GM18498 (cell line): ENCODE measurements around the gene KAZN.
"Not testable (repeated sequence)": the region's sequence is repeated elsewhere in the genome, so short reads cannot be mapped to it uniquely, and the experiment has no call there.

ENCODE experiments used
- ATAC-seq: cut with Tn5 transposase; IDR thresholded peaks from one replicate; pipeline ENCODE4 v1.9.1; 2021; ENCODE audit warnings: mild to moderate bottlenecking, moderate library complexity; ENCODE audit not compliant: unreplicated experiment

The KAZN gene

GRCh38 chr1:15039017-15039648, 440.6 kb downstream of the KAZN start:
- no peak for ATAC-seq

DNA sequence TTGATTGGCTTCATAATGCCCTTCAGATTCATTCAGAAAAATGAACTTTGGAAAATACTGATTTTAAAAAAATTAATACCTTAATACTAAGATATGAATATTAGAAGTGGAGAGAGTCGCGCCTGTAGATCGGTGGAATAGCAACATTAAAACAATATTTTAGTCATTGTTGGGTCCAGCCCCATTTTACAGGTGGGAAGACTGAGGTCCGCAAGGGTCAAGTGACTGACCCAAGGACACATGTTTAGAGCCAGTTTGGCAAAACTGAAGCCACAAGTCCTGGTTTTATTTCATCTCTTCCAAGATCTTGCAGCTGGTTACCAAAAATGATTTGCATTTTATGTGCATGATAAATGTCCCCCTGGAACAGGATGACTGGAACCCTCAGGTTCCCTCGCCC, 441.4 kb downstream of the KAZN start:
- ATAC-seq = no peak

GRCh38 chr1:15040685-15041084, 442.2 kb downstream of the KAZN start:
- ATAC-seq = not testable (repeated sequence)

DNA sequence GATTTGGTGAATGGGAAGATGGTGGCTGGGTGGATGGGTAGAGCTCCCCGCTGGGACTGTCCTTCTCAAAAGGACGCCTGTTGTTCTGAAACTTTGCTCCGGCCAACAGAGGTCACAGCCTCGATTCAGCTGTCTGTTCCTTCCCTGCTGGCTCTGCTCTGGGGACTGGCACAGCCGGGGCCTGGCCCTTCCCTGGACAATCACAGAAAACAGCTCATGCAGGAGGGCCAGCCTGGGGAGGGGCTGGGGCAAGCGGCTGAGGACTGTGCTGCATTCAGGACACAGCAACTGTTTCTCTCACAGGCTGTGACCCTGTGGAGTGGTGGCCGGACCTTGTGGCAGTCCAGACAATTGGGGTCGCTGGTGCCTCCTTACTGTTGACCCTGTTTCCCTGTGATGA, 444.4 kb downstream of the KAZN start:
- no peak for ATAC-seq

DNA sequence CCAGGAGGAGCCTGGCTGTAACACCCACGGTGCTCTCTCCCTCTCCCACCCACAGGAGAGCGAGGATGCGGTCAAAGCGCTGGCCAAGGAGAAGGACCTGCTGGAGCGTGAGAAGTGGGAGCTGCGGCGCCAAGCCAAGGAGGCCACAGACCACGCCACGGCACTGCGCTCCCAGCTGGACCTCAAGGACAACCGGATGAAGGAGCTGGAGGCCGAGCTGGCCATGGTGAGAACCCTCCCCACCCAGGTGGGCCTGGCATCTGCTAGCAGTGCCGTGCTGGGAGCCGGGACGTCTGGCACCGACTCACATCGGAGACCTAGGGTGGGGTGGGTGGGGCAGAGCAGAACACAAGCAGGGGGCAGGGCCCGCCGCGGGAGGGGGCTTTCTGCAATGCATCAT, 445.4 kb downstream of the KAZN start:
- no peak for ATAC-seq

GRCh38 chr1:15045123-15045522, 446.6 kb downstream of the KAZN start:
- ATAC-seq = no peak

DNA sequence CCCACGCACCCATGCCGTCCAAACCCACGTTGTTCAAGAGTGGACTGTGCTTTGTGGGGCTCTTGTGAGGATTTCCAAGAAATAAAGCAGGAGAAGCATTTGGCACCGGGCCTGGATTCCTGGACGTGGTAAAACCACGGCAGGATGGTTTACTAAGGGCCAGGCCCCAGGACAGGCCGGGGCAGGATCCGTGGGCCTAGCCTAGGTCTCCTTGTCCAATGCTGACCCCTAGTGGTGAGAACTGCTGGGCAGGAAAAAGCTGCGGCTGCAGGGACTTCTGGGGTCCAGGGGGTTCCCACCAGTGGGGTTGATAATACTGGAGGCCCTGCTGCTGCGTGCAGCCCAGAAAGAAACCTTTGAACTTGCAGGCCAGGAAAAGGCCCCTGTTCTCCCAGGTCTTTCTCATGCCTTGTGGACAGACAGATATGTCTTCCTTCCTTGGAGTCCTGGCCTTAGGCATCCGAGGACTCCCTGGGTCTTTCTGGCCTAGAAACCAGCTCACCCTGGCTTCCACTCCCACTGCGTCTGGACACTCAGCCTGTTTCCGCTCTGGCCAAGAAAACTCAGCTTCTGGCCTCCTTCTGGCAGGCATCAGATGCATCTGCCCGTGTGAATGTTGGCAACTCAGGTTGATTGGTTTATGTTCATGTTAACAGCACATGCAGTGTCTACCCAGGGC, 448.1 kb downstream of the KAZN start:
- no peak for ATAC-seq

DNA sequence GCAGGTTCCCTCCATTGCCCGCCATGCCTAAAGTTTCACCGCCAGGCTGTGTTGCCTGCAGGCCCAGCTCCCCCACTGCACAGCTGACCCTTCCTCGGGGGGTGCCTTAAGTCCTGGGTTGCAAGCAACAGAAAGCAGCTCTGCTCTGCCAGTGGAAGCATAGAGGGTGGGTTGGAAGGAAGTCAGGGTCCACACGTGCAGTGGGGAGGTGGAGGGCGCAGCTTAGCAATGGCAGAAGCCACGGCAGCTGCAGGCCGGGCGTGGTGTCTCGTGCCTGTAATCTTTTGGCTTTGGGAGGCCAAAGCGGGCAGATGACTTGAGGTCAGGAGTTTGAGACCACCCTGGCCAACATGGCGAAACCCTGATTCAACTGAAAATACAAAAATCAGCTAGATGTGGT, 448.8 kb downstream of the KAZN start:
- ATAC-seq = no peak

GRCh38 chr1:15048437-15048980, 450.0 kb downstream of the KAZN start:
- ATAC-seq = no peak

DNA sequence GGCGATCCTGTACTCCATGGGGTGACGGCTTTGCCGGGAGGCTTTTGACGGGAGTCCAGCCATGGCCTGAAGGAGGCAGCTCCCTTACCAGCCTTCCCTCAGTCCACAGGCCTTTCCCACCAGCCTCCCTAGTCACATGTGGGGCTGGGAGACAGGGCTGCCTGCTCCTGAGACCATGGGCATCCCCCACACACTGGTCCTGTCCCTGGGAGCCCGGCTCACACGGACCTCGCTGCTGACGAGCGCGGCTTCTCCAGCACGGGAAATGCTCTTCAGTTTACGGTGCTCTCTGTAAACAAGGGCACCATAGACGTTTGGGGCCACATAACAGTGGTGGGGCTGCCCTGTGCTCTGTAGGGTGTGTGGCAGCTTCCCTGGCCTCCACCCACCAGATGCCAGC, 450.6 kb downstream of the KAZN start:
- no peak for ATAC-seq

GRCh38 chr1:15051882-15052528, 453.5 kb downstream of the KAZN start:
- no peak for ATAC-seq

GRCh38 chr1:15053153-15053552, 454.7 kb downstream of the KAZN start:
- no peak for ATAC-seq

- ATAC-seq = no peak
Measured at GRCh38 chr1:15055736-15056415, 457.4 kb downstream of the KAZN start.

DNA sequence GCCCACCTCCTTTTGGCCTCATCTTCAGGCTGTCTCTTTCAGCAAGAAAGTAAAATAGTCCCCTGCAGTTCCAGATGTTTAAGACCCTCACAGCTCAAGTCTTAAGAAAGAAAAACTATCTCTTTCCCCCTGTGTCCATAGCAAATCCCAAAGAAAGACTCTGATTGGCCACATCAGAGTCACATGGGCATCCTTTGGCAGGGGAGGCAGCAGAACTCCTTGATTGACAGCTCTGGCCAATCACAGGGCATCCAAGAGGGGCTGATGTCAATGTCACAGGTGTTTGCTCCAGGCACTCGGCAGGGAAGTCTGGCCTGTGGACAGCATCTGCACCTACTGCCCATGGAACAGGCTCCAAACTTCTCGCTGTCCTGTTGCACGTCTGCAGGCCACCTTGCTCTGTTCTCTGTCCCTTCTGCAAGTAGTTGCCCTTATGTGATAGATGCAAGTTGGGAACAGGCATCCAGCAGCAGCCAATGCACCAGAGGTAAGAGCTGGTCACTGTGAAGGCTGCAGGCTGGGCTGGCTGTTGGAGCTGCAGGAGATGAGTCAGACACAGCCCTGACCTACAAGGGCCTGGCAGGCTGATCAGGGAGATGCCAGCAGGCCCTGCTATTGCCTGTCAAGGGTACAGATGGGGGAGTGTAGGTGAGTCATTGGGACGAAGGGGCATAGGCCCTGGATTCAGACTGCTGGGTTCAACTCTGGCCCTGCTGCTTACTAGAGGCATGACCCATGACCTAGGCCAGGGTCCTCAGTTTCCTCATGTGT, 458.2 kb downstream of the KAZN start:
- no peak for ATAC-seq

- no peak for ATAC-seq
Measured at GRCh38 chr1:15057834-15058233, 459.3 kb downstream of the KAZN start.

DNA sequence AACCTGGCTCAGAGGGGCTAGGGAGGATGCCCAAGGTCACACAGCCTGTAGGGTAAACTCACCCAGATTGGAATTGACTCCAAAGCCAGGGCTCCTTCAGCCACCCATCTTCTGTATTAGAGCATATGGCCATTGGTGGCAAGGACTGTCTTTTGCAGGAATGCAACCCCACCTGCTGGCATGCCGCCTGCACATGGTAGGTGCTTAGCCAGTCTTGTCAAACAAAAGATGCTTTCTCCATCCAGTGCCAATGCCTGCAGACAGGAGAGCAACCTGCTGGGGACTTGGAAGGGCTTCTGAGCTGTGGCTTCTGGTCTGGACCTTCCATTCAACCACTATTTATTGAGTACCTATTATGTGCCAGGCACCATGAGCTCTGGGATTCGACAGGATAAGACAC, 459.8 kb downstream of the KAZN start:
- no peak for ATAC-seq

DNA sequence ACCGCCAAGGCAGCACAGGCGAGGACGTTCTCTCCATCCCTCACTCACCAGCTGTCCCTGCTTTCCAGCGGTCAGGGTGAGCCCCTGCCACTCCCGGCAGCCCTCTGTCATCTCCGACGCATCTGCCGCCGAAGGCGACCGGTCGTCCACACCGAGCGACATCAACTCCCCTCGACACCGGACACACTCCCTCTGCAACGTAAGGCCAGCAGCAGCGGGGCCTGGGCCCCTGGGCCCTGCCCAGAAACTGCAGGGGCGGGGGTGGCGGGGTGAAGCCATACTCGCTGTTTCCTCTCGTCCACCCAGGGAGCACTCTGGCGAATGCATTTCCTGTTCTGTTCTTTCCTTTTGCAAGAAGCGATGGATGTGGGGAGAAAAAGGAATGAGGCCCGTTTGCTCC, 461.6 kb downstream of the KAZN start:
- no peak for ATAC-seq

- no peak for ATAC-seq
Measured at GRCh38 chr1:15062479-15063099, 464.1 kb downstream of the KAZN start.

- ATAC-seq = no peak
Measured at GRCh38 chr1:15063346-15063745, 464.9 kb downstream of the KAZN start.

- ATAC-seq = no peak
Measured at GRCh38 chr1:15063783-15064182, 465.3 kb downstream of the KAZN start.
